Measurements from ENCODE around the gene TAF15. TPM values are rescaled to one million over a fixed set of nuclear protein-coding genes. Genes with fewer than 3 reads are reported as not detected.

Gene TAF15
- polyA plus RNA-seq (2013, experiment 1 of 2): 162 TPM
- 163 TPM for polyA plus RNA-seq (2013, experiment 2 of 2)

DNA sequence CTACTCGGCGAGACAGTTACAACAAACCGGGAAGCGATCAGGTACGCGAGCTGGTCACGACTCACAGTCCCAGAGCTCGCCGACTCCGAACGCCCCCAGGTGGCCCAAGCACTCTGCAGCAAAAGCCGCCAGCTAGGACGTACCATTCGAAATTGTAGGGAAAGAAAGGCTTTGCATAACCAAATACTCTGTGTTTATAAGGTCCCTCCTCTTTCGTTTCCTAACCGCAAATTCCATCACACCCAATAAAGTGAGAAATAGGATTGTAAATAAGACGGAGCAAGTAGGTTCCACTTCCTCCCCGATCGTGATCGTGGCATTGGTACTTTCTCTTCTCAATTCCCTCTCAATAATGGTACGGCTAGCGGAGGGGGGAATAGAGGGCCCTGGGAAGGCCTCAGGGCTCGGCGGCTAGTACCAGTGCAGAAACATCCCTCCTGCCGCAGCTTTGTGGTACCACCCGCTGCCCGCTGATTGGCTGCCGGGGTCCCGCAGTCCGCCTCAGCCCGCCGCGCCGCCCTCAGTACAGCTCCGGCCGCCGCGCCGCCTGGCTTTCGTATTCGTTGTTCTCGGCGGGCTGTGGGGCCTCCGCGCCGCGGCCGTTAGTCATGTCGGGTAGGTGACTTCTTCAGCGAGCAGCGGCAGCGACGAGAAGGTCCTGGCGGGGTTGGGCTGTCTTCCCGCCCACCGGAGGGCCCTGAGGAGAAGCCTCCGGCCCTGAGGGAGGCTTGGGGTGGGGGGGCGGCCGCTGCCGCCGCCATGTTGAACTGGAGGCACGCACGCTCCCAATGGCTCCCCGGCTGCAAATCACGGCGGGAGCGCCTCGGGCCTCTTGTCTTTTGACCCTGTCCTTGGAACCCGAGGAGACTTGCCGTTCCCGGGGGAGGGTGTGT is at the start of gene TAF15:
TSS of gene TAF15 (plus strand) at position 523 of the 893 bp plus-strand sequence. CDS start at position 609, 86 bp downstream.
- no peak within 1 kb of the TSS for H2BK12ac ChIP-seq (ENCODE audit: low read length)
- H3K4me1 ChIP-seq (ENCODE audit: control insufficient read depth in 2 of 2, insufficient read depth in 1 of 2, low read depth in 1 of 2, low read length in 2 of 2): peaks cover 3 to 17% of the 10 kb centered on the region in 2 donors
- H3K4me2 ChIP-seq (ENCODE audit: insufficient read depth, low read length, poor library complexity, severe bottlenecking): peak within 1 kb of the TSS; percentile 61
- no peaks in the 10 kb centered on the region for H3K27me3 ChIP-seq (ENCODE audit: control insufficient read depth in 3 of 3, insufficient read depth in 3 of 3, low read depth in 1 of 3, low read length in 3 of 3)
- peak within 1 kb of the TSS; percentile 100 for H3K18ac ChIP-seq (ENCODE audit: low read length)
- H2BK120ac ChIP-seq (ENCODE audit: low read depth, low read length): no peak within 1 kb of the TSS
- H2BK5ac ChIP-seq (ENCODE audit: low read length): peak within 1 kb of the TSS; percentile 40
- H2AFZ ChIP-seq (ENCODE audit: low read length): peak within 1 kb of the TSS; percentile 83
- peak within 1 kb of the TSS; percentile 92 for H4K8ac ChIP-seq (ENCODE audit: low read depth, low read length)
- no peak within 1 kb of the TSS for H2BK15ac ChIP-seq (ENCODE audit: low read length)
- peak within 1 kb of the TSS; percentile 69 for H4K91ac ChIP-seq (ENCODE audit: low read depth, low read length, poor library complexity)
- no peaks in the 10 kb centered on the region for H3K9me3 ChIP-seq (replicated peaks in 1 of 2; ENCODE audit: control insufficient read depth in 2 of 2, insufficient read depth in 1 of 2, low read depth in 1 of 2, low read length in 2 of 2)
- peak within 1 kb of the TSS; percentile 93 to 94 for H3K4me3 ChIP-seq (ENCODE audit: low read length in 2 of 2)
- peak within 1 kb of the TSS; percentile 94 for H3K27ac ChIP-seq (replicated peaks; ENCODE audit: low read length)
- peak within 1 kb of the TSS; percentile 98 for H3K9ac ChIP-seq (ENCODE audit: low read depth, low read length, poor library complexity)
- H3K36me3 ChIP-seq (replicated peaks in 1 of 2; ENCODE audit: control insufficient read depth in 2 of 2, insufficient read depth in 2 of 2, low read length in 2 of 2): peaks cover 0 to 41% of the 10 kb centered on the region in 2 donors
- no peak within 1 kb of the TSS for H3K4ac ChIP-seq (ENCODE audit: low read length)
- peak within 1 kb of the TSS; percentile 85 for H3K14ac ChIP-seq (ENCODE audit: low read length)
- peak within 1 kb of the TSS; percentile 97 for H3K23ac ChIP-seq (ENCODE audit: low read depth, low read length, poor library complexity)
- no peaks in the 10 kb centered on the region for H3K79me1 ChIP-seq (ENCODE audit: low read depth, low read length)
- peak; percentile 96 for DNase-seq (ENCODE audit: low spot score)
- peak within 1 kb of the TSS; percentile 98 for H2AK5ac ChIP-seq (ENCODE audit: low read depth, low read length)
- WGBS, 2 donors (ENCODE audit: extremely low coverage in 2 of 2, insufficient read length in 2 of 2, insufficient replicate concordance in 1 of 2): no CpG with 5 or more reads among the region's 71 CpGs

DNA sequence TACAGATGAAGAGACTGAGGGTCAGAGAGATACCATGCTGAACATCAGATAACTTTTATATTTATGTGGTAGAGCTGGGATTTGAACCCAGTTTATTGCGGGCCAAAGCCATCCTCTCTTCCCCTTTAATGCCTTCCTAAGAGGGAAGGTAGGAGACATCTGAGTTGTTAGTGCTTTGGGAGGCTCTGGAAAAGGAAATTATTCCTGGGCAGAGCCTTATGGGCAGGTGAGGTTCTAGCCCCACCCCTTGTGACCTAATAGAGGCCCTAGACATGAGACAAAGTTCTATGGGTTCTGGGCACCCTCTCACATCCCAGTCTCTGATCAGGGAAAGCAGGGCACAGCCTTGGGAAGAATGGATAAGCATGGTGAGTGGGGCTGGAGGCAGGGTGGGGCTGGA is 48.7 kb upstream of the TAF15 start, which contains the start of gene C17orf50:
TSS of gene C17orf50 (plus strand) at position 301 of the 400 bp plus-strand sequence. CDS start at position 356, 55 bp downstream.
- Histone ChIP-seq H3K4ac (ENCODE audit: low read length) (no peak within 1 kb of the TSS), H3K79me1 (ENCODE audit: low read depth, low read length) (no peaks in the 10 kb centered on the region), H3K27ac (replicated peaks; ENCODE audit: low read length) (no peak within 1 kb of the TSS), H3K4me2 (ENCODE audit: insufficient read depth, low read length, poor library complexity, severe bottlenecking) (no peak within 1 kb of the TSS), H2BK12ac (ENCODE audit: low read length) (no peak within 1 kb of the TSS), H3K9ac (ENCODE audit: low read depth, low read length, poor library complexity) (no peak within 1 kb of the TSS), H3K9me3 (replicated peaks in 1 of 2; ENCODE audit: control insufficient read depth in 2 of 2, insufficient read depth in 1 of 2, low read depth in 1 of 2, low read length in 2 of 2) (no peaks in the 10 kb centered on the region), H3K4me3 (ENCODE audit: low read length in 2 of 2) (no peak within 1 kb of the TSS), H2AK5ac (ENCODE audit: low read depth, low read length) (no peak within 1 kb of the TSS), H3K27me3 (ENCODE audit: control insufficient read depth in 3 of 3, insufficient read depth in 3 of 3, low read depth in 1 of 3, low read length in 3 of 3) (no peaks in the 10 kb centered on the region), H2BK5ac (ENCODE audit: low read length) (no peak within 1 kb of the TSS), H3K36me3 (replicated peaks in 1 of 2; ENCODE audit: control insufficient read depth in 2 of 2, insufficient read depth in 2 of 2, low read length in 2 of 2) (no peaks in the 10 kb centered on the region), H2BK120ac (ENCODE audit: low read depth, low read length) (no peak within 1 kb of the TSS), H4K91ac (ENCODE audit: low read depth, low read length, poor library complexity) (no peak within 1 kb of the TSS), H3K4me1 (ENCODE audit: control insufficient read depth in 2 of 2, insufficient read depth in 1 of 2, low read depth in 1 of 2, low read length in 2 of 2) (peaks cover 9% of the 10 kb centered on the region in 2 donors), H3K14ac (ENCODE audit: low read length) (no peak within 1 kb of the TSS), H2AFZ (ENCODE audit: low read length) (no peak within 1 kb of the TSS), H3K18ac (ENCODE audit: low read length) (no peak within 1 kb of the TSS), H3K23ac (ENCODE audit: low read depth, low read length, poor library complexity) (no peak within 1 kb of the TSS), H2BK15ac (ENCODE audit: low read length) (no peak within 1 kb of the TSS), H4K8ac (ENCODE audit: low read depth, low read length) (no peak within 1 kb of the TSS)
- no peak for DNase-seq (ENCODE audit: low spot score)
- no CpG with 5 or more reads among the region's 1 CpG for WGBS, 2 donors (ENCODE audit: extremely low coverage in 2 of 2, insufficient read length in 2 of 2, insufficient replicate concordance in 1 of 2)

GRCh38 chr17:35761601-35762000 is 47.7 kb upstream of the TAF15 start:
- H3K36me3 ChIP-seq (replicated peaks in 1 of 2; ENCODE audit: control insufficient read depth in 2 of 2, insufficient read depth in 2 of 2, low read length in 2 of 2): no peaks in the 10 kb centered on the region
- no peak overlapping the region for H2BK12ac ChIP-seq (ENCODE audit: low read length)
- no peak overlapping the region for H3K4me3 ChIP-seq (ENCODE audit: low read length in 2 of 2)
- no peak overlapping the region for H3K4ac ChIP-seq (ENCODE audit: low read length)
- no peaks in the 10 kb centered on the region for H3K27me3 ChIP-seq (ENCODE audit: control insufficient read depth in 3 of 3, insufficient read depth in 3 of 3, low read depth in 1 of 3, low read length in 3 of 3)
- H2AK5ac ChIP-seq (ENCODE audit: low read depth, low read length): no peak overlapping the region
- H2BK120ac ChIP-seq (ENCODE audit: low read depth, low read length): no peak overlapping the region
- no peak for DNase-seq (ENCODE audit: low spot score)
- no peak overlapping the region for H4K91ac ChIP-seq (ENCODE audit: low read depth, low read length, poor library complexity)
- H3K27ac ChIP-seq (replicated peaks; ENCODE audit: low read length): no peak overlapping the region
- H2BK15ac ChIP-seq (ENCODE audit: low read length): no peak overlapping the region
- H3K4me1 ChIP-seq (ENCODE audit: control insufficient read depth in 2 of 2, insufficient read depth in 1 of 2, low read depth in 1 of 2, low read length in 2 of 2): peaks cover 16 to 17% of the 10 kb centered on the region in 2 donors
- H2AFZ ChIP-seq (ENCODE audit: low read length): no peak overlapping the region
- no peak overlapping the region for H3K23ac ChIP-seq (ENCODE audit: low read depth, low read length, poor library complexity)
- H3K4me2 ChIP-seq (ENCODE audit: insufficient read depth, low read length, poor library complexity, severe bottlenecking): no peak overlapping the region
- H4K8ac ChIP-seq (ENCODE audit: low read depth, low read length): no peak overlapping the region
- WGBS, 2 donors (ENCODE audit: extremely low coverage in 2 of 2, insufficient read length in 2 of 2, insufficient replicate concordance in 1 of 2): no CpG with 5 or more reads among the region's 5 CpGs
- no peaks in the 10 kb centered on the region for H3K79me1 ChIP-seq (ENCODE audit: low read depth, low read length)
- H3K9me3 ChIP-seq (replicated peaks in 1 of 2; ENCODE audit: control insufficient read depth in 2 of 2, insufficient read depth in 1 of 2, low read depth in 1 of 2, low read length in 2 of 2): no peaks in the 10 kb centered on the region
- H3K18ac ChIP-seq (ENCODE audit: low read length): no peak overlapping the region
- no peak overlapping the region for H3K14ac ChIP-seq (ENCODE audit: low read length)
- H3K9ac ChIP-seq (ENCODE audit: low read depth, low read length, poor library complexity): no peak overlapping the region
- H2BK5ac ChIP-seq (ENCODE audit: low read length): no peak overlapping the region

- no peak overlapping the region for H3K4ac ChIP-seq (ENCODE audit: low read length)
- H3K9ac ChIP-seq (ENCODE audit: low read depth, low read length, poor library complexity): no peak overlapping the region
- peak overlapping the region; percentile 11 to 53 for H3K4me3 ChIP-seq (ENCODE audit: low read length in 2 of 2)
- no peak overlapping the region for H2BK15ac ChIP-seq (ENCODE audit: low read length)
- H3K36me3 ChIP-seq (replicated peaks in 1 of 2; ENCODE audit: control insufficient read depth in 2 of 2, insufficient read depth in 2 of 2, low read length in 2 of 2): no peaks in the 10 kb centered on the region
- DNase-seq (ENCODE audit: low spot score): no peak
- H3K27ac ChIP-seq (replicated peaks; ENCODE audit: low read length): no peak overlapping the region
- no peak overlapping the region for H4K8ac ChIP-seq (ENCODE audit: low read depth, low read length)
- no peak overlapping the region for H2BK5ac ChIP-seq (ENCODE audit: low read length)
- H2BK12ac ChIP-seq (ENCODE audit: low read length): no peak overlapping the region
- H2AK5ac ChIP-seq (ENCODE audit: low read depth, low read length): no peak overlapping the region
- peak overlapping the region; percentile 15 for H3K18ac ChIP-seq (ENCODE audit: low read length)
- no peak overlapping the region for H2BK120ac ChIP-seq (ENCODE audit: low read depth, low read length)
- H3K27me3 ChIP-seq (ENCODE audit: control insufficient read depth in 3 of 3, insufficient read depth in 3 of 3, low read depth in 1 of 3, low read length in 3 of 3): no peaks in the 10 kb centered on the region
- no peak overlapping the region for H3K14ac ChIP-seq (ENCODE audit: low read length)
- WGBS, 2 donors (ENCODE audit: extremely low coverage in 2 of 2, insufficient read length in 2 of 2, insufficient replicate concordance in 1 of 2): no CpG with 5 or more reads among the region's 17 CpGs
- H3K4me2 ChIP-seq (ENCODE audit: insufficient read depth, low read length, poor library complexity, severe bottlenecking): peak overlapping the region; percentile 43
- no peaks in the 10 kb centered on the region for H3K9me3 ChIP-seq (replicated peaks in 1 of 2; ENCODE audit: control insufficient read depth in 2 of 2, insufficient read depth in 1 of 2, low read depth in 1 of 2, low read length in 2 of 2)
- H3K4me1 ChIP-seq (ENCODE audit: control insufficient read depth in 2 of 2, insufficient read depth in 1 of 2, low read depth in 1 of 2, low read length in 2 of 2): peaks cover 16 to 17% of the 10 kb centered on the region in 2 donors
- H3K79me1 ChIP-seq (ENCODE audit: low read depth, low read length): no peaks in the 10 kb centered on the region
- H2AFZ ChIP-seq (ENCODE audit: low read length): peak overlapping the region; percentile 98
- peak overlapping the region; percentile 17 for H3K23ac ChIP-seq (ENCODE audit: low read depth, low read length, poor library complexity)
- no peak overlapping the region for H4K91ac ChIP-seq (ENCODE audit: low read depth, low read length, poor library complexity)
Observed at GRCh38 chr17:35763767-35764122, 45.5 kb upstream of the TAF15 start.

Measured in neuronal stem cell (in vitro differentiated cells).